Stimulated activated CD8-positive, alpha-beta memory T cell treated with anti-CD3 and anti-CD28 coated beads, Interleukin-7, amount 100 ng/mL, for 48 hours (primary cell): ENCODE measurements around the gene RPS6KA4.
"Not testable (repeated sequence)": the region's sequence is repeated elsewhere in the genome, so short reads cannot be mapped to it uniquely, and the experiment has no call there.

ENCODE experiments used
- DNase-seq, 2 donors: peaks; one replicate each; pipeline ENCODE4 v3.0.0-alpha.2; 2020; ENCODE audit warnings: low read depth in 1 of 2; ENCODE audit errors: extremely low read depth in 1 of 2

Gene RPS6KA4

GRCh38 chr11:64358907-64359711 lies at the start of gene RPS6KA4:
Gene RPS6KA4, plus strand, starts transcription at chr11:64359162. Its CDS starts 74 bp downstream, at chr11:64359236.
- DNase-seq, result peak in 1 of 2 donors; percentile 23

- no peak for DNase-seq
Observed at GRCh38 chr11:64312947-64313346, 46.0 kb upstream of the RPS6KA4 start.

- no peak for DNase-seq
Observed at GRCh38 chr11:64313491-64314145, 45.3 kb upstream of the RPS6KA4 start.

- DNase-seq, result no peak
Observed at GRCh38 chr11:64314146-64314804, 44.7 kb upstream of the RPS6KA4 start.

- no peak for DNase-seq
Observed at GRCh38 chr11:64314805-64315561, 44.0 kb upstream of the RPS6KA4 start.

- not testable (repeated sequence) for DNase-seq
Observed at GRCh38 chr11:64315667-64316526, 43.1 kb upstream of the RPS6KA4 start.

GRCh38 chr11:64316672-64317324 lies 42.2 kb upstream of the RPS6KA4 start:
- no peak for DNase-seq

GRCh38 chr11:64317325-64317960 lies 41.5 kb upstream of the RPS6KA4 start, which contains the start of gene TRMT112:
Gene TRMT112, minus strand, starts transcription at chr11:64317559. Its CDS starts 33 bp downstream, at chr11:64317526.
- peak; percentile 85 to 98 for DNase-seq

- peak; percentile 91 to 95 for DNase-seq
Observed at GRCh38 chr11:64317961-64318765, 40.8 kb upstream of the RPS6KA4 start, which contains the start of gene PRDX5. Gene PRDX5, plus strand, starts transcription at chr11:64318121. Its CDS starts 95 bp downstream, at chr11:64318216.

- no peak for DNase-seq
Observed at GRCh38 chr11:64318766-64319761, 39.9 kb upstream of the RPS6KA4 start.

GRCh38 chr11:64320556-64320955 lies 38.4 kb upstream of the RPS6KA4 start:
- no peak for DNase-seq

- no peak for DNase-seq
Observed at GRCh38 chr11:64321026-64321425, 37.9 kb upstream of the RPS6KA4 start.

- DNase-seq, result no peak
Observed at GRCh38 chr11:64321533-64321932, 37.4 kb upstream of the RPS6KA4 start.

GRCh38 chr11:64322925-64323260 lies 36.1 kb upstream of the RPS6KA4 start:
- no peak for DNase-seq

GRCh38 chr11:64323373-64323772 lies 35.6 kb upstream of the RPS6KA4 start:
- DNase-seq, result no peak

- DNase-seq, result not testable (repeated sequence)
Observed at GRCh38 chr11:64323984-64324383, 35.0 kb upstream of the RPS6KA4 start.
